Stimulated activated CD4-positive, alpha-beta T cell treated with anti-CD3 and anti-CD28 coated beads, TNF-alpha, amount 100 ng/mL, for 24 hours (primary cell): ENCODE measurements around the gene ZNF438.

Source experiments
- DNase-seq, 3 experiments: peaks; one replicate each; pipeline ENCODE4 v3.0.0-alpha.2; 2020; ENCODE audit warnings: low read depth in 3 of 3

The ZNF438 gene

DNA sequence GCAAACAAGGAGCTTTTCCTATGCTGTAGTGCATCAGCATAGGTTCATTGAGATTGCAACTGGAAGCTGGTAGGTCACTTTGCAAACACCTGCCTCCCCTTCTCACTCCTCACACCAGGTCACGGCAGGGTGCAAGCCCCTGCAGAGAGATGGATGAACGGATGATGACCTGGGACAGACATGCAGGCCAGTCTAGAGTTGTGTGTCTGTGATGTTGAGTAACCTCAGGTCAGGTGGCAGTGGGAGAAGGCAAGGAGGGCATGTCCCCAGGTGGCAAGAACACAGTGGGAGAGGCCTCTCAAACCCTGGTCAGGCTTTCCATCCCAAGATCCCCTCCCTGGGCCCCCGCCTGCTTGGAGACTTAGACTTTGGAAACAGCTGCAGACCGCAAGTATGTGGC is 205.0 kb downstream of the ZNF438 start:
- no peak for DNase-seq

DNA sequence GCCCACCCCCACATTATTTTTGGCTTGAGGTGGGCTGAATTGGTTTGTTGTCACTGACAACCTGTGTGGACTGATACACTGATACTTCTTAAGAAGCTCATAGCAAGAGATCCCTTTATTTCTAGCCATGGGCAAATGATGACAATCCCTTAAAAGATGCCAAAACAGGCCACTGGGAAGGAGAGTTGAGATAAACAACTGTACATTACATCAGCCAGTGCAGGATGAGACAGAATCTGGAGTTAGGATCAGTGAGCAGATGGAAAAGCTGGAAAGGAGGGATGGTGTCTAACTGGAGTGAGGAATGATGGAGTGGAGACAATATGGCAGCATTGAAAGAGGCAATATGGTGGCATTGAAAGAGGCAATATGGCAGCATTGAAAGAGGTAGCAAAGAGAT is 206.2 kb downstream of the ZNF438 start:
- no peak for DNase-seq

DNA sequence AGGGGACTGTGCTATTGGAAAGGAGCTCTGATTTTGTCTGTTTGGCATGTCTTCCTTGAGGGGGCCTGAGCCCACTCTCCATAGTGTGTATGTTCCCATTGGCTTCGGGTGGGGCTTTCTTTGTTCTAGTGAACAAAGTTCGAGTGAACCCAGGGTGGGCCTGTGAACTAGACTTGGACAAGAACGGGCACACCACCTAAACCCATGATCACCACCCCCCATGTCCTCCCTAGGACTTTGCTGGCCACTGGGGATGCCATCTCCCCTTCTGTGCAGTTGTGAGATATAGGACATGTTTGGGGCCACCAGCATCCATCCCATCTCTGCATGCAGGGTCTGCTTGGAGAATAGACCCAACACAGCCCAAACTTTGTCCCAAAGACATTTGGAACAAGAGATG is 206.6 kb downstream of the ZNF438 start:
- no peak for DNase-seq

DNA sequence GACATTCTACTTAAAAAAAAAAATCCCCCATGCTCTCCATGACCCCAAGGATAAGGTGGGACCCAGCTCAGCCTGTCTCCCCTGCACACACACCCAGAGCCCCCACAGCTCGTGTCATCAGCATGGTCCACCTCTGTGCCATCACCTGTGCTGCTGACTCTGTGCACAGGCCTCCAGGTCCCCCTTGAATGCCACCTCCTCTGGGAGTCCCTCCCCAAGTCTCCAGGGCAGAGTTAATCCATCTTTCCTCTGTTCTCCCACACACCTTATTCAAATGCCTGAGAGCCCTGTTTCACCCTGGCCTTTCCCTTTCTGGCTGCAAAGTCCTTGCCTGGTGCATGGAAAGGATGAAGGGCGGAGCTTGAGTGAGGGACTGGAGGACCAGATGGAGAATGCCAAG is 208.0 kb downstream of the ZNF438 start:
- no peak for DNase-seq

DNA sequence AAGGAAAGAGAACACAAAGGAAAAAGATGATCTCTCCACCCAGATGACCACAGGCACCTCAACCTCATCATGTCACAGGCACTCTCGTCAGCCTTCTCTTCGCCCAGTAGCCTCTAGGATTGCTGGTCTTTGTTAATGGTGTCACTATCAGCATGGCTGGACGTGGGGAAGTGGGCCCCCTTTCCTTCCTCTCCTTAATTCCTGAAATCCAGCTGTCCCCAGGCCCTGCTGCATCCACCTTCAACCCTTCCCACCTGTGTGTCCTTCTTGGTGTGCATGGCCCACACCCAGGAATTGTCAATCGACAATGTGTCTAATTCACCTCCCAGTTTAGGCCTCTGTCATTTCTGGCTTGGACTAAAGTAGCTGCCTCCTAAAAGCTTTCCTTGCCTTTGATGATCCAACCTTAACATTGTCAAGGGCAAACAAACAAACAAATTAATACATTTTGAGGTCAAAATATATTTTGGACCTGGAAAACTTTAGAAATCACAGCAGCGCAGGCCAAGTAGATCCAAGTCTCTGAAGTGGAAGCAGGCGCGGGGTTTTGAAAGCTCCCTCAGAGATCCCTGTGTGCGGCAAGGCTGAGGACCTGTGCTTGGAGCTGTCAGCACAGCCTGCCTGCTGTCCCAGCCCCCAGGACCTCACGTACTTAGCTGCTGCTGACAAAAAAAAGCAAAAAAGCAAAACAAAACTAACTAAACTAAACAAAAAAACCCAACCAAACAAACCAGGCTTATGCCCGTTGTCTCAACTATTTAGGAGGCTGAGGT is 208.8 kb downstream of the ZNF438 start:
- DNase-seq = no peak

DNA sequence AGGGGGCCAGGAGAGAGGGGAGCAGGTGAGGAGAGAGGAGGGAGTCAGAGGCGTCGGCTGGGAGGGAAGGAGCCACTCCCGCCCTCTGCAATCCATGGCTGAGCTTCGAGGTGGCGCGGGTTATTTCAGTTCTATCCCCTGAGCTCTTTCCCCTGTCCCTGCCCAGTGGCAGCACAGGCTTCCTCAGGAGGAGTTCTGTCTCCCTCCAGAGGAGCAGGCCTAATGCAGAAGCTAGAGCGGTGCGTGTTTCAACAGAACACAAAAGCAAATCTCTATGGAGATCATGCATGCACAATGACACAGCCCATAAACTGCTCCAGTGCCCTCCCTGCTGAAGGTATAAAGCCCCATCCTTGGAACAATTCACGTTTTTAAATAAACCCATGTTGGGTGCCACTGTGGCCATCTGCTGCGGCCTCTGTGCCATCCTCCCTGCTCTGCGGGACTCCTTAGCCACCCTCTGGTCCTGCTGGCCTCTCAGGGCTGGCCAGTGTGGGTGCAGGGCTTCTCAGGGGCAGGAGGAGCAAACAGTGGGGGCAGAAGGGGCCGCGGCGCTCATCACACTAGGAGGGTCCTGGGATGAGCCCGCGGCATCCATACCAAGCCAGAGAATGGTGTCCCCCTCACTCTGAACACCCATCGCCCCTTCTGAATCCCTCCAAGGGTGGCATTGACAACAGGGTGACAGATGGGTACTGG is 209.5 kb downstream of the ZNF438 start:
- DNase-seq = no peak

DNA sequence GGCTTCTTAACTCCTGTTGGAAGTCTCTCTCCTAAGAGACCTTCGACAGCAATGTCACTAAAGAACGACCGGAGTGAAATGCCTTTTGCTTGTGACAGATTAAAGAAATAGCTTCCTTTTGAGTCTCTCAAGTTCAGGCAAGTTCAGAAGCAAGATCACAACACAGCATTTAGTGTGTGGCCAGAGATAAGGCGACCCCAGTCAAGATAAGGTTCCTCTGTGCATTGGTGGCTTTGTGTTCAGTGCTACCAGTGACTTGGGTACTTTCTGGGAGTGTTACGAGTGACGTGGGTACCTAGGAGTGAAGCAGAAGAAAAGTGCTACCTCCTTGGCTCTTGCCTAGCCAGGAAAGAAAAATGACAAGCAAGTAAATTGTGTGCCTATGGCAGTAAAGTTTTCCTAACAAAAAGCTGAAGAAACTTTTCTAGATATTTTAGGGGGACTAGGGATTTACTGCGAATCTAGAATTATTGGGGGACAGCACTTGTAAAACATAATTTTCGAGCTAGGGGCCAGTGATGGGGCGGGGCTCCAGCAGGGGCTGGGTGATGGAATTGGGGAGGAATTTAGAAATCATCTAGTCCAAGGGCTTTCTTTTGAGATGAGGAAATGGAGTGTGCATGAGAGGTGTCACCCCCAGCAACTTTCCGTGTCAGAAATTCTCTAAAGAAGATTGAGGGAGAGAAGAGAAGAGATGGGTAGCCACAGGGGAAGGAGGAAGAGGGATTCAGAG is 210.2 kb downstream of the ZNF438 start:
- DNase-seq = no peak

DNA sequence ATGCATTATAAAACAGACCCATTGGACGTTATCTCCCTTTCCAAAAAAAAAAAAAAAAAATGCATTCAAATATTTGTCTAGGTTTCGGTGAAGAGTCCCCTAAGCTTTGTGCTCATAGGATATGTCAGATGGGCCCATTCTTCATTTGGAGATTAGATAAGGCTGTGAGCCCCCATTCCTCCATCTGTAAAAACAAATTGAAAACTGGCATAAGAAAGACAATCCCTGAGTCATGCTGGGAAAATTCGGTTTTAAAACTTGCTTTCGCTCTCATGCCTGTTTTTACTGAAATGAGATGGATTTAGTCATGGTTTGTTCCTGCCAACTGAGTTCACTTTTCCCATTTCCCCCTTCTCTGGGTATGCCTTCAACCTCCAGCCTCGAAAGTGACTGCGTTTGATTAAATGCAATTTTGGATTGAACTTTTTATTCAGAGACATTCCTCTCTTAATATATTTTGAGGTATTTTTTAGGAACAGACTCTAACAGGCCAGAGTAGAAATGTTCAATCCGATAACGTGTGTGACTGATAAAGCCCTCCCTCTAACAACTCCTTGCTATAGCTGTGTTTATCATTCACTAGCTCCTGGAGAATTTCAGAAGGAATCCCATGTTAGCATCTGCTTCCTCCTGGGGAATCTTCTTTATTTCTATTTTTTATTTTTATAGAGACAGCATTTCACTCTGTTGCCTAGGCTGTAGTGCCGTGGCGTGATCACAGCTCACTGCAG is 211.2 kb downstream of the ZNF438 start:
- no peak for DNase-seq

DNA sequence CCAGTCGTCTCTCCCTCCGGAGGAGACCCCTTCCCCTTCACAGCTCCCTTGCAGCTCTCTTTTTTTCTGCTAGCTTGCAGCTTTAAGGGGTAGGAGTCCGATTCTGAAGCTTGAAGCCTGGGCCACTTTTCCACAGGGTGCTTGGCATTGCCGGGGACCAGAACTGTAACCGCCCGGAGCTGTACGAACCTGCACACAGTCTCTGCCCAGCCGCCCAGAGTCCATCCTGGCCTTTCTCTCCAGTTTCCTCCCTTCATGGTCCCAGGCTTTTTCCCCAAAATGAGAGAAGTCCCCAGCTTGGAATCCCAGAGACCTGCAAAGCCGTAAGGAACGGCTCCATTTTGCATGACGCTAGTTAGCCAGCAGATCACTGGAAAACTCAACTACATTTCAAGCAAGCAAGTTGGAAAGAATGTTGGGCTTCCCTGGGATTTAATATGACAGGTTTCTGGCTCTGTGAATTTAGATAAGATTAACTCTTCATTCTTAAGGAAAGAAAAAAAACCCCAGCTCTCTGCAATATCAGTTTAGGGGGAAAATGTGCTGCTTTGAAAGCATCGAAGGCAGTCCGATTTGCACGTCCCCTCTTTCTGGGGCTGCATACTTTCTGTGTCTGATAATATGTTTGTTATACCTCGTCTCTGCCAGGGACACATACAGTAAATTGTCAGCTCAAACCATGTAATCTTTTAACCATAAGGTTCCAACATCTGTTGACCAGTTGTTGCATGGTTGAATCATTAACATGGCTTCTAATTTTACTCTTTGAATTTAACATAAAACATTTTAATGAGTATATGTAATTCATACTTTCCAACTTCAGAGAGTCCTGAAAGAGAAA is 212.1 kb downstream of the ZNF438 start:
- DNase-seq = no peak

DNA sequence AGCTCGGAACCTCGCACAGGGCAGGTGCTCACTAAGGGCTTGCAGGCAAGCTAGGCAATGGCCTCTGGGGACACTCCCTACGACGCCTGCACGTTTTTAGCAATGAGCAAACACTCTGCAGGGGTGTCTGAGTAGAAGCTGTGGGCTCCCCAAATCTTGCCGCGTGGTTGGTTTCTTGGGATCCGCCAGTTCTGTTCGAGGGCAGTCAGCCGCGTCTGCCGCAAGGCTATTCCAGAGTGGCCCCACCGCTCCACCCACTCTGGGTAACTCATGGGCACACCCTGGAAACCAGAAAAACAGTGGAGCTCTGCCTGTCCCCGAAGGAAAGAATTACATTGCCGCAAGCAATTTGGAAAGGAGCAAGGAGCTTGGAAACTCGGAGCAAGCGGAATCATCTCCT is 212.8 kb downstream of the ZNF438 start:
- DNase-seq = no peak

DNA sequence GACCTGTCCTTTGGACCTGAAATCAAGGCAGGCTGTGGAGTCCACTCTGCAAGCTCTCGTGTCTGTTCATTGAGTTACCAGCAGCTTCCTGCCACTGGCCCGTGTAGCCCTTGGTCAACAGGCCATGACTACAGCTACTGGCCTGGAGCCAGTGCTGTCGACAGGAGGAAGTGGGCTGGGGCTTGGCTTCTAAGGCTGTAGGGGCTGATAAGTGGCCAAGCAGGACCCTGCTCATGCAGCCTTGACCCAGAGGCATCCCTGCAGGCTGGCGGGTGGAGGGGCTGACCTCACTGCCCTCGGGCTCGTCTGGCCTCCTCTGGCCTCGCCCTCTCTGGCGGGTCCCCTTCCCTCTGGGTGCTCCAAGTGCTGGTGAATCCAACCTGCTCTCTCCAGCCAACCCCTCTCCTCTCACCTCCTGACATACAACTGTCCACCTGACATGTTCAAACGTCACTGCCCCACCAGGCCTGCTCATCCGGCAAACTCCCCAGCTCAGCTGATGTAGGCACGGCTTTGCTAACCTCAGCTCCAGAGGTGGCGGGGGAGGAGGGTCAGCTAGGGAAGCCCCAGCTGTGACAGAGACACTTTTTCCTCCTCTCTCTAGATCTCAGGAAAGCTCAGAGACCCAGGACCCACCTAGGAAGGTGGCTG is 213.5 kb downstream of the ZNF438 start:
- no peak for DNase-seq

DNA sequence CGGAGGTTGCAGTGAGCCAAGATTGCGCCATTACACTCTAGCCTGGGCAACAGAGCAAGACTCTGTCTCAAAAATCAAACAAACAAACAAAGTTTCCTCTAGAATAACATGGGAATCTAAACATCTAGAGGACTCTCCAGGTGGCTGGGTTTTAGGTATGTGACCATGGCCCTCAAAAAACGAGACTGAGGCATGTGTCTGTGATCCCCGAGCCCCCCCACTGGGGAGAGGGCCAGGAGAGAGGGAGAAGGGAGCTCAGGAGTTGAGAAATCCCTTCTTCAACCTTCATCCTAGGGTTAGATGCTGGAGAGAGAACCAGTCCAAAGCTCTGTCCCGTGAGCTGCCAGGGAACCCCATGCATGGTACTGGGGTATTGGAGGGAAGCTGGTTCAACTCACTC is 214.1 kb downstream of the ZNF438 start:
- no peak for DNase-seq

DNA sequence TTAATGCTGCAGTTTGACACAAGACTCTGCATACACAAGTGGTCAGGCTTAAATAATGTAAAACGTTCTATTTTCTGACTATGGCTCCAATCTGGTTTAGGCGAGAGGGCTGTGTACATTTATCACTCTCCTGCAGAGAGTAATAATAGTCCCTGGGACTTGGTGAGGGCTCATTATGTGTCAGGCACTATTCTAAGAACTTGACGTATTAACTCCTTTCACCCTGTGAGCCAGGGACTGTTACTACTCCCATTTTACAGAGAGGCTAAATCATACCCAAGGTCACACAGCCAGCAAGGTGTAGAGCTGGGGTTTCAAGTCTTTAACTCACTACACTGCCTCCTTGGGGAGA is 214.9 kb downstream of the ZNF438 start:
- no peak for DNase-seq

DNA sequence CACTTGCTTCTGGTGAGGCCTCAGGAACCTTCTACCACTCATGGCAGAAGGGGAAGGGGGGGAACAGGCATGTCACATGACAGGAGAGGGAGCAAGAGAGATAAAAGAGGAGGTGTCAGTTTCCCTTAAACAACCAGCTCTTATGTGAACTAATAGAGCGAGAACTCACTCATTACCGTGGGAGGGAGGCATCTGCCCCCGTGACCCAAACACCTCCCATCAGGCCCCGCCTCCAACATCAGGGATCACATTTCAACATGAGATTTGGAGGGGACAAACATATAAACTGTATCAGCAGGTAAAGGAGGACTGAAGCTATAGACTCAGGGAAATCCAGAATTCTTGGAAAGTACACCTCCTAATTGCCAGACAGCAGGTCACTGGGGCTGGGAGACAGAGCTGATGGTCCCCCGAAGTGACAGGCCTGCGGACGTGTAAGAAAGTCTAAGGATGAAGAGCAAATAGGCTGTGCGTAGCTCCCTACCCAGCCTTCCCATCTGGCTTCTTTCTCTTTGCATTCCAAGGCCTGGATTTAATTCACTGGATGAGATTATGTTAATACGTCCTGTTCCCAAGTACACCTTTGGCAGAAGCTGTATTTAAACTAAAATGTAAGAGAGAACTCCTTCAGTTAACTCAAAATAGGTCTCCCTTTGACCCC is 215.4 kb downstream of the ZNF438 start:
- DNase-seq = no peak

DNA sequence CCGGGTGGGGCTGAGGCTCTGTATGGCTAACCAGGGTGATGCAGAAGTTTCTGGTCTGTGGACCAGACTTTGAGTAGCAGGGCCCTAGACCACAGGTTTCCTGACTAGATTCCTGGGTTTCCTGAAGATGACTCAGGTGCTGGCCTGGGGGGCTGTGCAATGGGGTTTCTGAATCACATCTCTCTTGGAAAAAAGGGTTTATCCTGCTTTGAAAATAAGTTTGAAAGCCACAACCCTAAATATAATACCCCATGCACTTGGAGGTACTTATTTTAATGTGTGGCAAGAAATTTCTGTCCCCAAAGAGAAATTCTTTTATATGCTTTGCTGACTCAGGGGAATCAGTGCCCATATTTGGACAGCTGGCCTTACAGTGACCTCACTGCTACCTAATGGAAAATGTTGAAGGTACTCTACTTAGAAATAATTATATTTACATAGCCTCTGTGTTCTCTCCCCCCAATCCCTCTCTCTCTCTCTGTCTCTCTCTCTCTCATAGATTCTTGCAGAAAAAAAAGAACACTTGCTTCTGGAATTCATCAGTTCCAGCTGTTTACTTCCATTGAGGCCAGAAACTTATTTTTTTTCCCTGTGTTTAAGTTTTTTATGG is 217.7 kb downstream of the ZNF438 start:
- no peak for DNase-seq

DNA sequence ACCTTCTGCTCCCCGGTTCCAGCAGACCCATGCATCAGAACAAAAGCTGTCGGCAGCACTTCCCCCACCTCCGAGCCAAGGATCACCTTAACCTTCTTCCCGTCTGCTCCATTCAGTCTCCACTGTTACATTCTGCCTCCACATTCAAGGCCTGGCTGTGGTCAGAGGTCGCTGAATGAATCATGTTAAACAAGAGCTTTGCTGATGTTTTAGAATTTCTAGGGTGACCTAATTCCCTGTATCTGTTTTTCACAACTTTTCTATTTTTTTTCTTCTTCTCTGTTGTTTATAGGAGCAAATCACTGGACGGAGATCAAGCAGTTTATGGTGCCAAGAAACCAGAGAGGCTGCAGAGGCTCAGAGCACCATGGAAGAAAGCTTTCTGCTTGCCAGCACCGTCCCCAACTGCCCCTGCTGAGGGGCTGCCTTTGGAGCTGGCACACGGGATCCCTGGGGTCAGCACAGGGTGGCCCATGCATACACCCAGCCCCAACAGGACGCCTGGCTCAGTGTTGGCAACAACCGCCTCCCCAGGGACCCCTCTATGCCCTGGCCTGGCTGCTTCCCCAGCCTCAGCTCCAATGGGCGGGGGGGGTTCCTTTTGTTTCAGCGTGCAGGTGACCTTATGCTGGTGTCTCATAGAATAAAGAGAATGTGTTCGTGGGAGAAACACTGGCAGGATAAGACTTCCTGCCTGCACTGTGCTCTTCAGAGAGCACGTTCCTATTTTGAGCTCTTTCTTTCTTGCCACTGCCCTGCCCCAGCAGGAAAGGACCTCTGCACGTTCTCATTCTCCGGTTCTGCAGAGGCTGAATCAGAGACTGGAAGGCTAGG is 219.4 kb downstream of the ZNF438 start:
- no peak for DNase-seq

DNA sequence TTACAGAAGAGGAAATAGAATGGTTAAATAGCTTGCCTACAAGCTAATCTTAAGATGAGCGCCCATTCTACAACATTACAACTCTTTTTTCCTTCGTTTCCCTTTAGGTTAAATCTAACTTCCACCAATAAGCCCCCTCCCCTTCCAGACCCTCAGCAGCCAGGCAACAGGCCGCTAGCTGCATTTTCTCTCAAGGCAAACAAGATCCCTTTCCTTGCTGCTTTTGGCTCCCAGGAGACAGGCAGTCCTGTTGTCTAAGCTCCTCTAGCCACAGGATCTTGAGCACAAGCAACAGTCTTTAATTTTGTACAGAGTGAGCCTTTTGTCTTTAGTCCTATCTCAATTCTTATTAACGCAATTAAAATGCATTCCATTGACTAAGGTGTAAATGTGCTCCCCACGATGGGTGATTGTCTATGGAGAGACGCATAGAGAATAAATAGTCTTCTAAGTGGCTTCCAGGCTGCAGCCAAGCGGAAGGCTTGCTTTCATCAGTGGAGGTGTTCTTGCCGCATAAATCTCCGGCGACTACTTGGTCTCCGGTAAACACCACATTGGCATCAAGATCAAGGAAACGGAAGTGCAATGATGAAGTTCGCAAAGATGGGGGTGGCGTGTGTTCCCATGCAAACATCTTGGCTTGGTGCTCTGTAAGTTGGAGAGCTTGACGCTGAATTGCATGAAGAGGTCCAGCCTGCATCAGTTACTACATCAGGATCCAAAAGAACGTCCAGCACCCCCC is 220.2 kb downstream of the ZNF438 start:
- no peak for DNase-seq

DNA sequence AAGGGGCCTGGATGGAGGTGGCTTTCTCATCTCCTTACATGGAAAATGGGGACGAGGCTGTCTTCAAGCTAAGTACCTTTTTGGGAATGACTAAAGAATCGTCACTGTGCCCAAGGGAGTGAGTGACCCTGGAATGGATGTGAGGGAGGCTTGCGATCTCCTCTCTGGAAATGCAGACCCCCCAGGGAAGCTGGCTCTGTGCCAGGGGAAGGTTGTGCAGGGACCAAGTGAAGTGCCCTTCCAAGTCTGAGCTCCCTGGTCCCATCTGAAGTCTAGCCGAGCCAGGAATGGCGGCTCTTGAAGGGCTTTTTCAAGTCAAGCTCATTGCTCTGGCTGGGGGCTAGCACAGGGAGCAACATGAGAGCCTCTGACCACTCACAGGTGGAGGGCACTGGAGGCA is 221.2 kb downstream of the ZNF438 start:
- DNase-seq = no peak
